Amygdala (tissue), 56 donors: ENCODE measurements around the gene PDCD7.
"Not testable (repeated sequence)": the region's sequence is repeated elsewhere in the genome, so short reads cannot be mapped to it uniquely, and the experiment has no call there.

ENCODE experiments used
- DNase-seq, 56 donors: peaks; one replicate each; lab custom pipeline; 2025; lab: John Stamatoyannopoulos, UW

PDCD7 gene

GRCh38 chr15:65132878-65133547, 595 bp downstream of the PDCD7 start:
- peak in 8 of 56 donors; percentile 8 to 44 (median 24) for DNase-seq

GRCh38 chr15:65130941-65131340, 2.7 kb downstream of the PDCD7 start:
- DNase-seq = no peak

GRCh38 chr15:65115542-65115941, 18.1 kb downstream of the PDCD7 start:
- DNase-seq = no peak

GRCh38 chr15:65115086-65115485, 18.5 kb downstream of the PDCD7 start, which contains the start of gene UBAP1L:
UBAP1L (minus strand) TSS chr15:65115200; CDS start chr15:65106215, 8,985 bp downstream.
- DNase-seq = no peak

- DNase-seq = no peak
Observed at GRCh38 chr15:65110676-65111292, 22.8 kb downstream of the PDCD7 start.

- no peak for DNase-seq
Observed at GRCh38 chr15:65106011-65106590, 27.5 kb downstream of the PDCD7 start.

GRCh38 chr15:65105038-65105437, 28.6 kb downstream of the PDCD7 start:
- no peak for DNase-seq

- no peak for DNase-seq
Observed at GRCh38 chr15:65102912-65103311, 30.7 kb downstream of the PDCD7 start.

- no peak for DNase-seq
Observed at GRCh38 chr15:65101891-65102708, 31.5 kb downstream of the PDCD7 start.

GRCh38 chr15:65101411-65101890, 32.2 kb downstream of the PDCD7 start:
- DNase-seq = peak in 30 of 56 donors; percentile 14 to 78 (median 38)

- no peak for DNase-seq
Observed at GRCh38 chr15:65100442-65100841, 33.2 kb downstream of the PDCD7 start.

- DNase-seq = not testable (repeated sequence)
Observed at GRCh38 chr15:65099801-65100200, 33.8 kb downstream of the PDCD7 start.

- DNase-seq = no peak
Observed at GRCh38 chr15:65099336-65099735, 34.3 kb downstream of the PDCD7 start.

GRCh38 chr15:65097651-65098263, 35.9 kb downstream of the PDCD7 start:
- DNase-seq = no peak

- DNase-seq = no peak
Observed at GRCh38 chr15:65096481-65097385, 36.9 kb downstream of the PDCD7 start.

GRCh38 chr15:65095747-65096104, 37.9 kb downstream of the PDCD7 start:
- no peak for DNase-seq

- no peak for DNase-seq
Observed at GRCh38 chr15:65095011-65095746, 38.4 kb downstream of the PDCD7 start.

GRCh38 chr15:65094294-65094995, 39.2 kb downstream of the PDCD7 start:
- DNase-seq = peak in 1 of 56 donors; percentile 35
